ENCODE measurements around the gene CNOT1. TPM values are rescaled to one million over a fixed set of nuclear protein-coding genes. Genes with fewer than 3 reads are reported as not detected.

Gene CNOT1
- total RNA-seq, 1 donor from 2014 or later = 132 TPM

GRCh38 chr16:58518980-58519368, 110.7 kb downstream of the CNOT1 start:
- DNase-seq (ENCODE audit: low read depth in 2 of 2) = no peak

- DNase-seq (ENCODE audit: low read depth in 2 of 2) = no peak
These were observed 111.3 kb downstream of the CNOT1 start for GRCh38 chr16:58518083-58518979.

- no peak for DNase-seq (ENCODE audit: low read depth in 2 of 2)
These were observed 112.9 kb downstream of the CNOT1 start for GRCh38 chr16:58516768-58517107.

GRCh38 chr16:58515871-58516767, 113.5 kb downstream of the CNOT1 start:
- DNase-seq (ENCODE audit: low read depth in 2 of 2) = no peak

- peak; percentile 65 to 91 for DNase-seq (ENCODE audit: low read depth in 2 of 2)
These were observed 114.3 kb downstream of the CNOT1 start, which contains the start of gene SETD6 for GRCh38 chr16:58515125-58515870. Gene SETD6, plus strand, starts transcription at chr16:58515517. Its CDS starts 21 bp downstream, at chr16:58515538.

GRCh38 chr16:58513874-58514273, 115.8 kb downstream of the CNOT1 start:
- DNase-seq (ENCODE audit: low read depth in 2 of 2) = no peak

- peak; percentile 31 to 71 for DNase-seq (ENCODE audit: low read depth in 2 of 2)
These were observed 117.5 kb downstream of the CNOT1 start for GRCh38 chr16:58511933-58512815.

- DNase-seq (ENCODE audit: low read depth in 2 of 2) = no peak
These were observed 118.6 kb downstream of the CNOT1 start for GRCh38 chr16:58510776-58511628.

GRCh38 chr16:58510097-58510775, 119.4 kb downstream of the CNOT1 start:
- no peak for DNase-seq (ENCODE audit: low read depth in 2 of 2)

- no peak for DNase-seq (ENCODE audit: low read depth in 2 of 2)
These were observed 120.2 kb downstream of the CNOT1 start for GRCh38 chr16:58509256-58510096.

- DNase-seq (ENCODE audit: low read depth in 2 of 2) = no peak
These were observed 120.9 kb downstream of the CNOT1 start for GRCh38 chr16:58508671-58509251.

GRCh38 chr16:58507963-58508670, 121.5 kb downstream of the CNOT1 start:
- no peak for DNase-seq (ENCODE audit: low read depth in 2 of 2)

GRCh38 chr16:58507195-58507962, 122.2 kb downstream of the CNOT1 start:
- no peak for DNase-seq (ENCODE audit: low read depth in 2 of 2)

- DNase-seq (ENCODE audit: low read depth in 2 of 2) = no peak
These were observed 123.1 kb downstream of the CNOT1 start for GRCh38 chr16:58506241-58507194.
